Ovary (tissue), 9 donors: ENCODE results near the gene PODXL2. TPM values are rescaled to one million over a fixed set of nuclear protein-coding genes. Genes with fewer than 3 reads are reported as not detected.

Source experiments
- DNase-seq, 5 donors: peaks; one replicate each; pipeline ENCODE4 v3.0.0-alpha.2; 2019 to 2020
- H3K27ac ChIP-seq, 2 donors: fragments of 200-600 bp; one replicate each; pipeline versions ENCODE4 v1.5.1 to v1.8.0; 2019 to 2022
- H3K27me3 ChIP-seq: fragments of 200-600 bp; one replicate; pipeline ENCODE4 v1.8.0; 2022
- H3K36me3 ChIP-seq: fragments of 200-600 bp; sonication (generic); one replicate; pipeline ENCODE4 v1.5.1; 2019
- H3K4me1 ChIP-seq: one replicate; pipeline ENCODE4 v1.8.1; 2013; ENCODE audit warnings: mild to moderate bottlenecking, moderate library complexity; ENCODE audit not compliant: insufficient read depth
- H3K4me3 ChIP-seq: fragments of 200-600 bp; sonication (generic); one replicate; pipeline ENCODE4 v1.5.1; 2017
- H3K9me3 ChIP-seq, 2 donors: fragments of 200-600 bp in 1 of 2; sonication (generic) in 1 of 2; one replicate each; pipeline versions ENCODE4 v1.5.1 to v1.8.1; 2013 to 2019; ENCODE audit warnings: mild to moderate bottlenecking in 1 of 2, moderate library complexity in 1 of 2
- CTCF ChIP-seq, 3 donors: fragments of 450-650 bp in 2 of 3; fragments of 200-600 bp in 1 of 3; IDR thresholded peaks; one replicate each; pipeline versions ENCODE4 v1.5.1 to v1.8.0; 2016 to 2022; ENCODE audit warnings: antibody characterized with exemption in 3 of 3, mild to moderate bottlenecking in 1 of 3
- EP300 ChIP-seq: sonication (generic); formaldehyde crosslinking; IDR thresholded peaks from one replicate; pipeline ENCODE4 v1.6.1; 2017; ENCODE audit warnings: antibody characterized with exemption
- POLR2A ChIP-seq: fragments of 450-650 bp; IDR thresholded peaks from one replicate; pipeline ENCODE4 v1.6.1; 2017; ENCODE audit warnings: antibody characterized with exemption, mild to moderate bottlenecking, moderate library complexity
- WGBS, 3 donors: extraction: QIAGEN DNeasy Blood & Tissue Kit in 1 of 3; methylation state at CpG; one replicate each; pipeline versions ENCODE4 v1.1.5 to v1.1.7; 2013 to 2017; 5-methylcytosine and 5-hydroxymethylcytosine counted together
- intact Hi-C, 4 donors: fragments of 100-400 bp; cut with DNase I; formaldehyde crosslinking; loops; one replicate each; pipeline versions ENCODE4 v1.11.0 to v1.15.1; 2022 to 2023
- polyA plus RNA-seq, 2 donors: library from polyadenylated mRNA; stranded (reverse); fragments of 200-250 nt in 1 of 2; fragments of 350-450 nt in 1 of 2; fragmentation: Illumina TruSeq in 1 of 2; extraction: RNeasy Lipid Tissue Mini Kit (QIAGEN cat#74804) in 1 of 2; gene quantifications; one replicate each; pipeline ENCODE4 v1.2.3, GENCODE V29; 2013 to 2014
- total RNA-seq, 7 donors: library from RNA; depleted of rRNA in 2 of 7; stranded (reverse); fragments of >200 nt in 2 of 7; fragmentation: NEBNext Ultra II Directional in 3 of 7; extraction: Animal tissue kit (Norgen Biotek cat#: 25700) in 3 of 7; gene quantifications; one replicate each; pipeline versions ENCODE4 v1.1.0 to v1.2.4, GENCODE V29; 2016 to 2023
- donor health status: DM: no; HTN: no; CAD: no; lungs with moderate emphysema.
- donor health status: DM: no; HTN: no; CAD: no.
- donor health status: Bipolar disorder and iron deficiency.
- donor health status: DM: yes; HTN: yes; CAD: no.
- donor health status: DM: no; HTN: no; CAD: no.
- donor health status: DM: yes; HTN: yes; CAD: no.

The PODXL2 gene
- total and polyA plus RNA-seq, 9 donors: 5.3 to 14.3 (median 8.9) TPM

- Histone ChIP-seq H3K36me3 (no peaks in the 10 kb centered on the region), H3K9me3 (no peaks in the 10 kb centered on the region), H3K4me3 (no peak overlapping the region), H3K27me3 (no peaks in the 10 kb centered on the region), H3K4me1 (peaks cover 6% of the 10 kb centered on the region), H3K27ac (no peak overlapping the region)
- 93 to 97% (median 96%) methylated on average over 8 of the region's 8 CpGs for WGBS, 3 donors
- no peak for TF ChIP-seq EP300
- TF ChIP-seq CTCF (IDR thresholded peaks at IDR 0.05): no peak
- TF ChIP-seq POLR2A: no peak
- intact Hi-C loops: no loop called here
- DNase-seq: no peak
Observed at GRCh38 chr3:127645371-127646015, 16.5 kb downstream of the PODXL2 start.

- no peak overlapping the region for H3K27ac ChIP-seq
- peak in 1 of 5 donors; percentile 40 for DNase-seq
- intact Hi-C loops: no loop called here
- no peaks in the 10 kb centered on the region for H3K36me3 ChIP-seq
- no peak overlapping the region for H3K4me3 ChIP-seq
- 68 to 76% (median 69%) methylated on average over 10 of the region's 10 CpGs for WGBS, 3 donors
- peaks cover 6% of the 10 kb centered on the region for H3K4me1 ChIP-seq
- H3K9me3 ChIP-seq: no peaks in the 10 kb centered on the region
- H3K27me3 ChIP-seq: no peaks in the 10 kb centered on the region
- no peak for TF ChIP-seq CTCF (IDR thresholded peaks at IDR 0.05)
- TF ChIP-seq EP300: no peak
- no peak for TF ChIP-seq POLR2A
Observed at GRCh38 chr3:127646501-127647046, 17.6 kb downstream of the PODXL2 start.

GRCh38 chr3:127647166-127647844 lies 18.3 kb downstream of the PODXL2 start:
- Histone ChIP-seq H3K27me3 (no peaks in the 10 kb centered on the region), H3K4me1 (peaks cover 6% of the 10 kb centered on the region), H3K27ac (no peak overlapping the region), H3K36me3 (no peaks in the 10 kb centered on the region), H3K9me3 (no peaks in the 10 kb centered on the region), H3K4me3 (no peak overlapping the region)
- WGBS, 3 donors: 68 to 69% (median 68%) methylated on average over 13 of the region's 13 CpGs
- intact Hi-C loops: no loop called here
- DNase-seq: no peak
- no peak for TF ChIP-seq EP300
- no peak for TF ChIP-seq CTCF (IDR thresholded peaks at IDR 0.05)
- no peak for TF ChIP-seq POLR2A

GRCh38 chr3:127647845-127648204 lies 18.8 kb downstream of the PODXL2 start:
- no peak overlapping the region for H3K27ac ChIP-seq
- no peak overlapping the region for H3K4me3 ChIP-seq
- H3K4me1 ChIP-seq: peaks cover 6% of the 10 kb centered on the region
- no peaks in the 10 kb centered on the region for H3K9me3 ChIP-seq
- intact Hi-C loops: no loop called here
- no peak for DNase-seq
- no peaks in the 10 kb centered on the region for H3K27me3 ChIP-seq
- no peak for TF ChIP-seq EP300
- no peak for TF ChIP-seq CTCF (IDR thresholded peaks at IDR 0.05)
- no peak for TF ChIP-seq POLR2A
- H3K36me3 ChIP-seq: no peaks in the 10 kb centered on the region
